Measurements from ENCODE around the gene GAS2. TPM values are rescaled to one million over a fixed set of nuclear protein-coding genes. Genes with fewer than 3 reads are reported as not detected.

GAS2 gene
- total RNA-seq, 1 experiment from 2014 or later = 1.1 TPM

Other genes starting within 250 kb of the GAS2 start
- gene FANCF, start 40.8 kb upstream of the GAS2 start, total RNA-seq (2014; rRNA removed; shearing (Covaris generic)) = 7.3 and 9.5 TPM in 2 replicates
- gene SVIP, start 163.2 kb downstream of the GAS2 start, total RNA-seq (2014; rRNA removed; shearing (Covaris generic)) = 5.9 and 8.8 TPM in 2 replicates
- not detected in 2 replicates for gene CCDC179, start 193.9 kb downstream of the GAS2 start, total RNA-seq (2014; rRNA removed; shearing (Covaris generic))